DMS53 treated with DMSO at 0.1 percent for 48 hours (cell line): ENCODE measurements around the gene USP8.
"Not testable (repeated sequence)": the region's sequence is repeated elsewhere in the genome, so short reads cannot be mapped to it uniquely, and the experiment has no call there.

Experiments used
- DNase-seq: peaks from one replicate; lab custom pipeline; 2025; ENCODE audit not compliant: unreplicated experiment; lab: John Stamatoyannopoulos, UW

Gene USP8

DNA sequence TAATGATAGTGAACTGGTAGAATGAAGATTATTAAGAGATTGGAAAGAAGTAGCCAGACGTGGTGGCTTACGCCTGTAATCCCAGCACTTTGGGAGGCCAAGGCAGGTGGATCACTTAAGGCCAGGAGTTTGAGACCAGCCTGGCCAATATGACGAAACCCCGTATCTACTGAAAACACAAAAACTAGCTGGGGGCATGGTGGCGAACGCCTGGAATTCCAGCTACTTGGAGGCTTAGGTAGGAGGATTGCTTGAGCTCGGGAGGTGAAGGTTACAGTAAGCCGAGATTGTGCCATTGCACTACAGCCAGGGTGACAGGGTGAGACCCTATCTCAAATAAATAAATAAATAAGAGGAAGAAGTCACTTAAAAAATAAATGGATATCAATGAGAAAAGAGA is 14.0 kb downstream of the USP8 start:
- DNase-seq = no peak

DNA sequence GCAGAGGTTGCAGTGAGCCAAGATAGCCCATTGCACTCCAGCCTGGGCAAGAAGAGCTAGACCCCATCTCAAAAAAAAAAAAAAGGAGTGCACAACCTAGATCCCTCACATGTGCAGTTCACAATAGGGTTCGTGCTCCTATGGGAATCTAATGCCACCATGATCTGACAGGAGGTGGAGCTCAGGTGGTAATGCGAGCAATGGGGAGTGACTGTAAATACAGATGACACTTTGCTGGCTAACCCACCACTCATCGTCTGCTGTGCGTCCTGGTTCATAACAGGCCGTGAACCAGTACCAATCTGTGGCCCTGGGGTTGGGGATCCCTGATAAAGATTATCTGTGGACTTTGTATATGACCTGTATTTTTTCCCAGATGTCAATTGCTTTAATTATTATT is 16.7 kb downstream of the USP8 start:
- DNase-seq = no peak

DNA sequence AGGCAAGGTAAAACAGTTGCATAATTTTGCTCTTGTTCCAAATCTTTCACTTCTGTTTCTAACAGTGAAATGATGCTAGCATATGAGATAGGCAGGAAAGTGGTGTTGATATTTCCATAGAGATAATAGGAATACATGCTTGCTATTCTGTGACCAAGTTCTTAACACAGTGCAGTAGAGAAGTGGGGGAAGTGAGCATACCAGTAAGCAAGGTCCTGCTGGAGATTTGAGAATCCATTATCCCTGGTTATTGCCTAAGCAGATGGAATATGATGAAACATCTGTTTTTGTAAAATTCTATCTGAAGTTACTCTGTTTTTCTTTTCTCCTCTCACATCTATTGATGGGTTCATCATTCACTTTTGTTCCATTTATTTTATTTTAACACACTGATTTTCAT is 28.7 kb downstream of the USP8 start:
- DNase-seq = no peak

DNA sequence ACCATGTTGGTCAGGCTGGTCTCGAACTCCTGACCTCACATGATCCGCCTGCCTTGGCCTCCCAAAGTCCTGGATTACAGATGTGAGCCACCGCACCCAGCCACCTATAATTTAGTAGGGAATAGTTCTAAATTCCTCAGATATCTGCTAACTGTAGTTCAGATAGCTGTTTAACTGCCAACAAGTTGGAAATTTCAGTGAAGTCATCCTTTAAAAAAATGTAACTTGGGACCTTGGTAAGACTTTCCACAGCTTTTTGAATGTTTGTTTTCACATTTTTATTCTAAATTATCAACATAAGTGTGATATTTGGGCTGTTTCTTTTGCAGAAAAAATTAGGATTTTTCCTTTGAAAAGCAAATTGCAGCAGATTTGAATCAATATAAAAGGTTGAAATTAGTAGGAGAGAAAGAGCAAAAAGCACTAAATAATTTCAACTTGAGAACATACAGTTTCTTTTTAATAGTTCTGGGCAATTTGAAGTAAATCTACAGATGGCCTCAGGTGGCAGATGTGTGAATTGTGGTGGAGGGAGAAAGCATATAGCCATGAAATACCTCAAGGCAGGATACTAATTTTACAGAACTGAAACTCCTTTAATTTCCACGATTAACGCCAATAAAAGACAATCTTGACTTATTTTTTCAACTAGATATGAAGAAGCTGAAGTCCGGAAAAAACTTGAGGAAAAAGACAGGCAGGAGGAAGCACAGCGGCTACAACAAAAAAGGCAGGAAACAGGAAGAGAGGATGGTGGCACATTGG is 34.3 kb downstream of the USP8 start:
- no peak for DNase-seq

DNA sequence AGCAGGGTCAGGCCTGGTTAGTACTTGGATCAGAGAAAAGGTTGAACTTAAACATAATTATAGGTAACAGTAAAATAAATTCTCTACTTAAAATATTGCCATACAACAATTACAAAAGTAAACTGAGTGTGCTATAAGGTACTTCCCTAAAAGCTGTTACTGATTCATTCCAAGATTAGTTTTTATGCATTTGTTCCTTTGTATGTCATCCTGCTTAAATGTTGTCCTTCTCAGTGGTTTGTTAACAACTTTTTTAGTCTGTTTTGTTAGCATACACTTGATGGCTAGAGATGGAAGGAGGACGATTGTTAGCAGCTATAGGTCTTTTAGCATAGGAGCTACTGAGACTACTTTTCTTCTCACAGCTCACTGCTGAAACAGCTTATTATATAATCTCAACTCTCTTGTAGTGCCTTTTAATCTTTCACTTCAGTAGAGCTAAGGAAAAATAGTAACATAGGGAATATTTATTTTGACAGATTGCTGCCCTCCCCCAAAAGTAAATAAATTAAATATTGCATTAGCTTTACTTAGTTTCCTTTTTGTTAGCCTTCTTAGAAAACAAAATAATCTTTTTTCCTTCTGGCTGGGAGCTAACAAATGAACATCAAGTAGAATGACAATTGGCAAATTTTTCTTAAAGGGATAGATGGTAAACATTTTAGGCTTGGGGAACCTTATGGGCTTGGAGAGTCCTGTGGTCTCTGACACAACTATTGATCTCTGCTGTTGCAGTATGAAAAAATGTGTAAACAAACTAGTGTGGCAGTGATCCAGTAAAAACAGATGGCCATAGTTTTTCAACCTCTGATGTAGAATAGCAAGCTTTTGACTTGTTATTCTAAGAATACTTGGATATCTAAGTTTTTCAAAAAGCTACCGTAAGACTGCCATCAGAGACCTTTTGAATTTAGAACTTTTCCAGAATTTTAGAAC is 39.5 kb downstream of the USP8 start:
- no peak for DNase-seq

DNA sequence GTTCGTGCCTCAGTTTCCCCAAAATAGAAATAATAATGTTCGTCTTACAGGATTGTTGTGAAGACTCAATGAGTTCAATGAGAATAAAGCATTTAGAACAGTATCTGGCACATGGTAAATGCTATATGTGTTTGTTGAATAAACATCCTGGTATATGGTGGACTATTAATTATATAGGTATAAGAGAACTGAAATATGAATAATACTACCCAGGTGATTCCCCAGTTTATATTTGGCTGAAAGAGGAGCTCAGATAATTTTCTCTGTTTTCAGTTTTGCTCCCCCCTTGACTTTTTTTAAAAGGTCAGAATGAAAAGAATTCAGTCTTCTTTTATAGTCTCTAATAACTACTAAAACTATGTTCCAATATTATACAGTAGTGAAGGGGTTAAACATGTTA is 46.9 kb downstream of the USP8 start:
- no peak for DNase-seq

DNA sequence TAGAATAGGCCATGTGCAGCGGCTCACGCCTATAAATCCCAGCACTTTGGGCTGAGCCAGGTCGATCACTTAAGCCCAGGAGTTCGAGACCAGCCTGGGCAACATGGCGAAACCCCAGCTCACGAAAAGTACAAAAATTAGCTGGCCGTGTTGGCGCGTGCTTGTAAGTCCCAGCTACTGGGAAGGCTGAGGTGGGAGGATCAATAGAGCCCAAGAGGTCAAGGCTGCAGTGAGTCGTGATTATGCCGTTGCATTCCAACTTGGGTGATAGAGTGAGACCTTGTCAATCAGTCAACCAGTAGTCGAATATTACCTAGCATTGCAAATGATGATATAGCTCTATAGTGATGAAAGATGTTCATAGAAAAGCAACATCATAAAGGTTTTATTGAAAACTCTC is 51.9 kb downstream of the USP8 start:
- no peak for DNase-seq

DNA sequence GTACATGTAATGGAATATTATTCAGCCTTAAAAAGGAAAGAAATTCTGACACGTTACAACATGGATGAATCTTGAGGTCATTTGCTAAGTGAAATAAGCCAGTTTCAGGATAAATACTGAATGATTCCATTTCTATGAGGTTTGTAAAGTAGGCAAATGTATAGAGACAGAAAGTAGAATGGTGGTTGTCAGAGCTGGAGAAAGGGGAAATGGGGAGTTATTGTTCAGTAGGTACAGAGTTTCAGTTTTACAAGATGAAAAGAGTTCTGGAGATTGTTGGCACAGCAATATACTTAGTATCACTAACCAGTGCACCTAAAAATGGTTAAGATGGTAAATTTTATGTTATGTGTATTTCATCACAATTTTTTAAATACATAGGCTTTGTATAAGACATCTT is 60.6 kb downstream of the USP8 start:
- DNase-seq = no peak

DNA sequence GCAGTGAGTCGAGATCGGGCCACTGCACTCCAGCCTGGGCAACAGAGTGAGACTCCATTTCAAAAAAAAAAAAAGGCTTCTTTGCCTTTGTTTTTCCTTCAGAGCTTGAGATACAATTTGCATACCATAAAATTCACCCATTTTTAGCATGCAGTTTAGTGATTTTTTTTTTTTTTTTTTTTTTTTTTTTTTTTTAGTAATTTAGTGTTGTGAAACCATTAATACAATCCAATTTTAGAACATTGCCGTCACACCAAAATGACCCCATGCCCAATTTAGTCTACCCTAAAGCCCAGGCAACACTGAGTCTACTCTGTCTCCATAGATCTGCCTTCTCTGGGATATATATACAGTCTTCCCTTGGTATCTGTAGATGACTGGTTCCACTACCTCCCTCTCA is 61.2 kb downstream of the USP8 start:
- no peak for DNase-seq

DNA sequence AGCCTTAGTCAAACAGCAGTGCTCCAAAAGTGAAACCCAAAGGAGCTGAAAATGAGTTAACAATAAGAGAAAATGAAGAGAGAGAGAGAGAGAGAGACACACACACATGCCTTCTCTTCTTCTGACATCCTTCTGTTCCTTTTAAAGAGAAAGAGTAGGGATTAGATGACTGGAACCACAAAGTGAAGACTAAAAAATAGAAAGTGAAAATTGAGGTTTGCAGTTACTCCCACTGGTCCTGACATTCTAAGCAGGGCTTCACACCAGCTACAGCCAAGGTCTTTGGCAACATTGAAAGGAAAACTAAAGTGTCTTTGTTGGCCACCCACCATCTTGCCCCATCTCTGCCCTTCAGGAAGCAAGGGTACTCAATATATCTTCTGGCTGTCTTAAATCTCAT is 63.1 kb downstream of the USP8 start:
- DNase-seq = no peak

DNA sequence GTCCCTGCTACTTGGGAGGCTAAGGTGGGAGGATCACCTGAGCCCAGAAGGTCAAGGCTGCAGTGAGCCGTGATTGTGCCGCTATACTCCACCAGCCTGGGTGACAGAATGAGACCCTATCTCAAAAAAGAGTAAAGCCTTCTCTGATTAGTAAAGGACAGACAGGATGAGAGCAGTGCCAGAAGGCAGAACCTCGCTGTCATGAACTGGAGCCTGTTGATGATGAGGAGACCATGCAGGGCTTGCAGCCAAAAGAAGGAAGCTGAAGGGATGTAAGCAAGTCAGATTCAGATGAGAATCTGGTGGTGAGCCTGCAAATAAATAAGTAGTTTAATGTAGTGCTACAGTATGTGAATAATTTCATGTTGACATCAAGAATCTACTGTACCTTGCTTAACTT is 69.4 kb downstream of the USP8 start:
- no peak for DNase-seq

DNA sequence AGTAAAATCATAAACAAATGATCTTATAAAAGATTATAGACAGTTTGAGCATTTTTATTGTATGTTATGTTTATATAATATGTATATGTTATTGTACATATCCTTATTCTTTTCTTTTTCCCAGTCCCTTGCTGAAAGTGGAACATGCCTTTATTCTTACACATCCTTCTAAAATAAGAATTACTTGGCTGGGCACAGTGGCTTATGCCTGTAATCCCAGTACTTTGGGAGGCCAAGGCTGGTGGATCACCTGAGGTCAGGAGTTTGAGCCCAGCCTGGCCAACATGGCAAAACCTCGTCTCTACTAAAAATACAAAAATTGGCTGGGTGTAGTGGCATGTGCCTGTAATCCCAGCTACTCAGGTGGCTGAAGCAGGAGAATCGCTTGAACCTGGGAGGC is 70.3 kb downstream of the USP8 start:
- not testable (repeated sequence) for DNase-seq

DNA sequence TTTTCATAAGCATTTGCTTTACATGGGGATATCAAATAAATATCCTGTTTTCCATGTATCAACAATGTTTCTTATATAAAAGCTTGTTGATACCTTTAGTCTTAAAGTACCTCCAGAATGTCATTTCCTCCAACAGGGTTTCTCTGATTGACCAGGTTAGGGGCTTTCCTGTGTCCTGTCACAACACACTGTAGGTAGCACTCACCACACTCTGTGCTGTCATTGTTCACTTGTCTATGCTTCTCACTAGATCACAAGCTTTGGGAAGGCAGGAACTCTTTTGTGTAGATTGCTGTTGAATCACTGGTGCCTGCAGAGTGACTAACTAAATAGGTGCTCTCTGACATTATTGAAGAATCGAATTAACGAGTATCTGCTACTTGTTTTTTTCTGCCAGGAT is 72.5 kb downstream of the USP8 start:
- no peak for DNase-seq

DNA sequence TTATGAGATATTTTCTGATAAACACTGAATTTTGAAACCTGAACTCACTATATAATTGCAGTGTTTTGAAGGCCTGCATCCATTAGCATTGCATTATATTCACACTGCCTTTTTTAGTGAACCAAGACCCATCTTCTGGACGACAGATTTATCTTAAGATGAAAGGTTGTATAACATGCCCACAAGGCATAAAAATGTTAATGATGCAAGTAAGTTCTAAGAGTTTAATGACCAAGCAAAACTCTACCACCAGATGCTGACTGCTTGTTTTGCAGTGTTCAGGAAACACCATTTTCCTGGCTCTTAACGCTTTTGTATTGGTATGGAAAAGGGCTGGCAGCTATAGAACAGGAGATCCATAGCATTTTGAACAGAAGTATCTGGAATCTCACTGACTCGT is 76.1 kb downstream of the USP8 start:
- no peak for DNase-seq

DNA sequence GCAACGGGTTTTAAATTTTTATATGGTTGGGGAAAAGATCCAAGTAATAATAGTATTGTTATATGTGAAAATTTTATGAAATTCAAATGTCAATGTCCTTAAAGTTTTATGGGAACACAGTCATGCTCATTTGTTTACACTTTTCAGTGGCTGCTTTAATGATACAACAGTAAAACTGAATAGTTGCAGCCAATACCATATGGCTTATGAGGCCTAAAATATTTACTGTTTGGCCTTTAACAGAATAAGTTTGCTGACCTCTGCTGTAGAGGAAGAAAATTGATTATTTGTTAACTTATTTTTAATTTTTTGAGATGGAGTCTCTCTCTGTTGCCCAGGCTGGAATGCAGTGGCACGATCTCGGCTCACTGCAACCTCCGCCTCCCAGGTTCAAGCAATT is 77.6 kb downstream of the USP8 start:
- DNase-seq = no peak

DNA sequence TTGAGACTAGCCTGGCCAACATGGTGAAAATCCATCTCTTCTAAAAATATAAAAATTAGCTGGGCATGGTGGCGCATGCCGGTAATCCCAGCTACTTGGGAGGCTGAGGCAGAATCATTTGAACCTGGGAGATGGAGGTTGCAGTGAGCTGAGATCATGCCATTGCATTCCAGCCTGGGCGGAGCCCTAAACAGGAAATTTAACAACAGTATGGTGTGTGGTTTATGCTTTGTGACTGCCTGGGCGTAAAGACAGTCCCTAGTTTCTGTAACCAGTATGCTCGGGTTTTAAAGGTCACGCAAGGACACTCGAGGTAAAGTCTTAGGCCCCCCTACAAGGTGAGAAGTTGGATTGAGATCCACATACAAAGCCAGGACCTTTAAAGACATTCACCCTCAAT is 78.9 kb downstream of the USP8 start:
- no peak for DNase-seq

DNA sequence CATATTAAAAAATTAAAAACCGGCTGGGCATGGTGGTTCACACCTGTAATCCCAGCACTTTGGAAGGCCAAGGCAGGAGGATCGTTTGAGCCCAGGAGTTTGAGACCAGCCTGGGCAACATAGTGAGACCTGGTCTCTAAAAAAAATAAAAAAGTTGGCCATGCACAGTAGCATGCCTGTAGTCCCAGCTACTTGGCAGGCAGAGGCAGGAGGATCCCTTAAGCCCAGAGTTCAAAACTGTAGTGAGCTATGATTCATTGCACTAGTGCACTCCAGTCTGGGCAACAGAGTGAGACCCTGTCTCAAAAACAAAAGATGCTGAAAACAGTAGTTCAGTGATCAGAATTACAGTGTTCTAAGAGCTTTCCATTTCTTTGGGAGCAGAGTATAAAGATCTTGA is 81.5 kb downstream of the USP8 start:
- not testable (repeated sequence) for DNase-seq

DNA sequence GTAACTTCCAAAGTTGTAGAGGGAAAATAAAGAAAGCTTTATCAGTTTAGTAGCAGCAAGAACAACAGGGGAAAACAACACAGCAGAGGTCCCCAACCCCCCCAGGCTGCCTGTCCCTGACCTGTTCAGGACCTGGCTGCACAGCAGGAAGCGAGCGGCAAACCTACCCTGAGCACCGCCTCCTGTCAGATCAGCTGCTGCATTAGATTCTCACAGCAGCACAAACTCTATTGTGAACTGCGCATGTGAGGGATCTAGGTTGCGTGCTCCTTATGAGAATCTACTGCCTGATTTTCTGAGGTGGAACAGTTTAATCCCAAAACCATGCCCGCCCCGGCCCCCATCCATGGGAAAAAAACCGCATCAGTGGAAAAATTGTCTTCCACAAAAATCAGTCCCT is 81.9 kb downstream of the USP8 start:
- DNase-seq = no peak

DNA sequence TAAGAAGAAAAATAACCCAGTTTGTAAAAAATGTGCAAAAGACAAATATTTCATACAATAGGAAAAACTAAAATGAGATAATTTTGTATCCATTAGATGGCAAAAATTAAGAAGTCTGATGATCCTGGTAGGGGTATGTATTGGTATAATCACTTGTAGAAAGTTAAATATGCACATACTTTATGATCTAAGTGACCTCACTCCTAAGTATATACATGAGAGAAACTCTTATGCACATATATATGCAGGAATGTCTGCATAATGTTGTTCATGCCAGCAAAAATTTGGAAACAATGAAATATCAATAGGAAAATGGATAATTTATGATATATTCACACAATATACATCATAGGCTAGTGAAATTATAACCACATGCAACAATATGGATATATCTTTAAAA is 88.8 kb downstream of the USP8 start:
- no peak for DNase-seq

DNA sequence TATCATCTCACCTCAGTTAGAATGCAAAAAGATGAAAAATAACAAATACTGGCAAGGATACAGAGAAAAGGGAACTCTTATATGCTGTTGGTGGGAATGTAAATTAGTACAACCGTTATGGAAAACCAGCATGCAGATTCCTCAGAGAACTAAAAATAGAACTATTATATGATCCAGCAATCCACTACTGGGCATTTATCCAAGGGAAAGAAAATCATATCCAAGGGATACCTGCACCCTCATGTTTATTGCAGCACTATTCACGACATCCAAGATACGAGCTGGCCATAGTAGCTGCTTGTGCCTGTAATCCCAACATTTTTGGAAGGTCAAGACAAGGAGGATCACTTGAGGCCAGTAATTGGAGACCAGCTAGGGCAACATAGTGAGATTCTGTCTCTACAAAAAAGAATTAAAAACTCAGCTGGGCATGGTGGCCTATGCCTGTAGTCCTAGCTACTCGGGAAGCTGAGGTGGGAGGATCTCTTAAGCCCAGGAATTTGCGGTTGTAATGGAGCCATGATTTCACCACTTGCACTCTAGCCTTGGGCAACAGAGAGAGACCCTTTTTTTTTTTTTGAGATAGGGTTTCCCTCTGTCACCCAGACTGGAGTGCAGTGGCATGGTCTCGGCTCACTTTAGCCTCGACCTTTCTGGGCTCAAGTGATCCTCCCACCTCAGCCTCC is 95.7 kb downstream of the USP8 start:
- DNase-seq = no peak

DNA sequence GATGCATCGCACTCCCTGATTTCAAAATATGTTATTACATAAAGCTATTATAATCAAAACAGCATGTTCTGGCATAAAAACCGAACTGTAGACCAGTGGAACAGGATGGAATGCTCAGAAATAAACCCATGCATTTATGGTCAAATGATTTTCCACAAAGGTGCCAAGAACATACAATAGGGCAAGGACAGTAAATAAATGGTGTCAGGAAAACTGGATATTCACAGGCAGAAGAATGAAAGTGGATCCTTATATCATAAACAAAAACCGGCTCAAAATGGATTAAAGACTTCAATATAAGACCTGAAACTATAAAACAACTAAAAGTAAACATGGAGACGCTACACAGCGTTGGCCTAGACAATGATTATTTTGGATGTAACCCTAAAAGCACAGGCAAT is 99.6 kb downstream of the USP8 start:
- DNase-seq = no peak

DNA sequence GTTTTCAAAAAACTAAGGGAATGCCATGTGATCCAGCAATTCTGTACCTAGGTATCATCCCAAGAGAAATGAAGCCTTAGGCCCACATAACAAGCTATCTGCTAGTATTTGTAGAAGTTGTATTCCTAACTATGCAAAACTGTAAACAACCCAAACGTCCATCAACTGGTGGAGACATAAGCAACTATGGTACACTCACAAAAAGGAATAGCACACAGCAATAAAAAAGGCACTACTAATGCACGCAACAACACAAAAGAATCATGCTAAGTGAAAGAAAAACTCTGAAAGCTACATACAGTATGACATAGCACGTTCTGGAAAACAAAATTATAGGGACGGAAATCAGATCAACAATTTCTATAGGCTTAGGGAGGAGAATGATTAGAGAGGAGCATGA is 107.0 kb downstream of the USP8 start:
- no peak for DNase-seq
